Left ventricle myocardium inferior (tissue), 1 donor: Measurements from ENCODE around the gene RARRES2. TPM values are rescaled to one million over a fixed set of nuclear protein-coding genes. Genes with fewer than 3 reads are reported as not detected.
"Not testable (repeated sequence)": the region's sequence is repeated elsewhere in the genome, so short reads cannot be mapped to it uniquely, and the experiment has no call there.

Experiments used
- DNase-seq: peaks from one replicate; pipeline ENCODE4 v3.0.0-alpha.2; 2020
- H3K27ac ChIP-seq: fragments of 200-600 bp; replicated peaks from 2 replicates; pipeline ENCODE4 v1.8.0; 2021
- H3K27me3 ChIP-seq: fragments of 200-600 bp; 2 replicates; pipeline ENCODE4 v1.8.0; 2021; ENCODE audit warnings: low read depth
- H3K36me3 ChIP-seq: fragments of 200-600 bp; 2 replicates; pipeline ENCODE4 v1.8.0; 2021
- H3K4me1 ChIP-seq: fragments of 200-600 bp; 2 replicates; pipeline ENCODE4 v1.8.0; 2021
- H3K4me3 ChIP-seq: fragments of 200-600 bp; 2 replicates; pipeline ENCODE4 v1.8.0; 2021; ENCODE audit warnings: mild to moderate bottlenecking, moderate library complexity
- H3K9me3 ChIP-seq: fragments of 200-600 bp; replicated peaks from 2 replicates; pipeline ENCODE4 v1.8.0; 2021
- intact Hi-C: fragments of 100-400 bp; cut with micrococcal nuclease; formaldehyde crosslinking; loops from one replicate; pipeline ENCODE4 v1.11.0; 2022
- total RNA-seq: library from RNA; stranded (reverse); fragmentation: NEBNext Ultra II Directional; extraction: Animal tissue kit (Norgen Biotek cat#: 25700); gene quantifications from one replicate; pipeline ENCODE4 v1.2.1, GENCODE V29; 2021
- TF ChIP-seq, protein P1 (sequence below): fragments of 200-600 bp; IDR thresholded peaks from 2 replicates; pipeline ENCODE4 v1.8.0; 2021; ENCODE audit warnings: antibody characterized with exemption, mild to moderate bottlenecking, borderline replicate concordance
- donor health status: DM: no; HTN: yes; CAD: no; lungs with severe emphysema.

The RARRES2 gene
- total RNA-seq, 1 donor from 2014 or later, result 17.6 TPM

DNA sequence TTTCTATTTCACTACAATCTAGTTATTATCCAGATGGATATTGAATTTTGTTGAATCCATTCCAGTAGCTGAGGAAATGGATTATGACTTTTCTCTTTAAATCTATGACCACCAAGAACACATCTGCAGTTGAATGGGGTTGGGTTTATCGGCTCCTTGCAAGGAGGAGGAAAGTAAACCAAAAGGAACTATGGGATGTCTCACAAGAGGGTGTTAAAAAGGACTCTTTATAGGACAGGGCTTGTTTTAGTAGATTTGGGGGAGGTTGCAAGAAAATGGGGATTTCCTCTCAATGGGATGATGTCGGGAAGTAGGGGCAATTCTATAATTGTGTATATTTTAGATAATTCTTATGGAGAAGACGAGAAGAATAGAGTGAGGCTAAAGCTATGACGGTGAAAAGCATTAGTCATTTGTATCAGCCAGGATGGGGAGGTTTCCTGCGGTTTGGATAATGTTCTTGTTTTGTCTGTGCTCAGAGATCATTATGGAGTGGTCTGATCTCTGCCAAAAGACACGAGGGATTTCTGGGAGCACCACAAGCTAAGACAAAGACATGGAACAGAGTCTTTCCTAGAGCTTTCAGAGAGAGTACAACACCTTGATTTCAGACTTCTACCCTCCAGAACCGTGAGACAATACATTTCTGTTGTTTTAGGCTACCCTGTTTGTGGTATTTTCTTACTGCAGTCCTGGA is 23.5 kb downstream of the RARRES2 start:
- DNase-seq, result no peak
- Histone ChIP-seq H3K4me3 (no peak overlapping the region), H3K4me1 (peaks cover 8% of the 10 kb centered on the region), H3K9me3 (no peaks in the 10 kb centered on the region), H3K27me3 (peaks cover 6% of the 10 kb centered on the region), H3K27ac (no peak overlapping the region), H3K36me3 (no peaks in the 10 kb centered on the region)
- TF ChIP-seq, protein P1, sequence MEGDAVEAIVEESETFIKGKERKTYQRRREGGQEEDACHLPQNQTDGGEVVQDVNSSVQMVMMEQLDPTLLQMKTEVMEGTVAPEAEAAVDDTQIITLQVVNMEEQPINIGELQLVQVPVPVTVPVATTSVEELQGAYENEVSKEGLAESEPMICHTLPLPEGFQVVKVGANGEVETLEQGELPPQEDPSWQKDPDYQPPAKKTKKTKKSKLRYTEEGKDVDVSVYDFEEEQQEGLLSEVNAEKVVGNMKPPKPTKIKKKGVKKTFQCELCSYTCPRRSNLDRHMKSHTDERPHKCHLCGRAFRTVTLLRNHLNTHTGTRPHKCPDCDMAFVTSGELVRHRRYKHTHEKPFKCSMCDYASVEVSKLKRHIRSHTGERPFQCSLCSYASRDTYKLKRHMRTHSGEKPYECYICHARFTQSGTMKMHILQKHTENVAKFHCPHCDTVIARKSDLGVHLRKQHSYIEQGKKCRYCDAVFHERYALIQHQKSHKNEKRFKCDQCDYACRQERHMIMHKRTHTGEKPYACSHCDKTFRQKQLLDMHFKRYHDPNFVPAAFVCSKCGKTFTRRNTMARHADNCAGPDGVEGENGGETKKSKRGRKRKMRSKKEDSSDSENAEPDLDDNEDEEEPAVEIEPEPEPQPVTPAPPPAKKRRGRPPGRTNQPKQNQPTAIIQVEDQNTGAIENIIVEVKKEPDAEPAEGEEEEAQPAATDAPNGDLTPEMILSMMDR, result no peak
- intact Hi-C loops, result no loop called here

DNA sequence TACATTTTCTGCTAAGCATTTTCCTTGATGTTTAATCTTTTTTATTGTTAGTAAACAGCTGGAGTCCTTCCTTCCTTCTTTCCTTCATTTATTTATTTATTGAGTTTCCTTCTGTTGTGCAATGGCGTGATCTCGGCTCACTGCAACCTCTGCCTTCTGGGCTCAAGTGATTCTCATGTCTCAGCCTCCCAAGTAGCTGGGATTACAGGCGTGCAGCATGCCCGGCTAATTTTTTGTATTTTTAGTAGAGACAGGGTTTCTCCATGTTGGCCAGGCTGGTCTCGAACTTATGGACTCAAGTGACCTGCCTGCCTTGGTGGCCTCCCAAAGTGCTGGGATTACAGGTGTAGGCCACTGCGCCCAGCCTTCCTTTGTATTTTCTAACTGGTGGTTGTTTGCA is 24.4 kb downstream of the RARRES2 start:
- H3K4me3 ChIP-seq, intact Hi-C loops, H3K27me3 ChIP-seq, H3K9me3 ChIP-seq, H3K4me1 ChIP-seq, DNase-seq, H3K36me3 ChIP-seq, H3K27ac ChIP-seq: not testable (repeated sequence)

DNA sequence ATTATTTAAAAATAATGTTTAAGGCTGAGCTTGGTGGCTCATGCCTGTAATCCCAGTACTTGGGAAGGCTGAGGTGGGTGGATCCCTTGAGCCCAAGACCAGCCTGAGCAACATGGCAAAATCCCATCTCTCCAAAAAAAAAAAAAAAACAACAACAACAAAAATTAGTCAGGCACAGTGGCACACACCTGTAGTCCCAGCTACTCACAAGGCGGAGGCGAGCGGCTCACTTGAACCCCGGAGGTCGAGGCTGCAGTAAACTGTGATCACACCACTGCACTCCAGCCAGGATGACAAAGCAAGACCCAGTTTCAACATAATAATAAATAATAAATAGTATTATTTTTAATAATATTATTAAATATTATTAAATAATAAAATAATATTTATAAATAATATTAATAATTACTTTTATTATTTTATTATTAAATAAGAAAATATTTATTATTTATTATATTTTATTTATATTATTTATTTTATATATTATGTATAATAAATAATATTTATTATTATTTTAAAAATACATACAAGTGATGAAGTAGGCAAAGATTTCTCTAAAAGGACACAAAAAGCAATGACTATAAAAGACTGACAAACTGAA is 26.7 kb downstream of the RARRES2 start:
- no peaks in the 10 kb centered on the region for H3K27me3 ChIP-seq
- H3K9me3 ChIP-seq, result no peaks in the 10 kb centered on the region
- H3K27ac ChIP-seq, result no peak overlapping the region
- no peaks in the 10 kb centered on the region for H3K36me3 ChIP-seq
- no peaks in the 10 kb centered on the region for H3K4me1 ChIP-seq
- intact Hi-C loops, result no loop called here
- DNase-seq, result no peak
- H3K4me3 ChIP-seq, result no peak overlapping the region
- TF ChIP-seq, protein P1, result no peak

DNA sequence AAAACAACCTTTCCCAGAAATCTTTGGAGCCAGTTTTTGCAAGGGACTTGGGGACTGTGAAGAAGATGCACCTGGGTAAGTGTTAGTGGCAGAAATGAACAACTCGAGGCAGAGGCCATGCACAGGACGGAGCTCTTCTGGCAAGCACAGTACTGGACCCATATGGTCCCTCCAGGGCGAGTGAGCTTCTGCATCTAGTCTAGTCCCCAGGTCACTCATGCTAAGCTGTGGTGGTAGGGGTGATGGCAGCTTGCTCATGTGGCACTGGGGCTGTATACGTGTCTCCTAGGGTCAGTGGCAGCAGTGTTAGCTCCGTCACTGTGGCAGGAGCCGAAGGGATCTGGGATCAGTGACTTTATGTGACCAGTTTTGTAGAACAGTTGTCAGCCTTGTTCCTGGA is 27.6 kb downstream of the RARRES2 start:
- intact Hi-C loops, result no loop called here
- TF ChIP-seq, protein P1, result no peak

DNA sequence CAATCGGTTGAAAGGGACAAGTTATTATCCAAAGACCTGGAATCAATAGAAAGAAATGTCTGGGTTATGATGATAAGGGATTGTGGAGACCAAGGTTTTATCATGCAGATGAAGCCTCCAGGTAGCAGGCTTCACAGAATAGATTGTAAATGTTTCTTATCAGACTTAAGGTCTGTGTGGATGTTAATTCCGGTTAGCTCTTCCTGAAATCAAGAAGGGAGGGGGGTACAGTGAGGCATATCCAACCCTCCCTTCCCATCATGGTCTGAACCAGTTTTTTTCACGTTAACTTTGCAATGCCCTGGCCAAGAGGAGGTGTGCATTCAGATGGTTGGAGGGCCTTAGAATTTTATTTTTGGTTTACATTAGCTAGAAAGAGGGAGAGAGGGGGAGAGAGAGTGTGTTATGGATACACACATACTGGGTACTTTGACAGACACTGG is 28.0 kb downstream of the RARRES2 start:
- H3K9me3 ChIP-seq, result no peaks in the 10 kb centered on the region
- no peak overlapping the region for H3K4me3 ChIP-seq
- no peak for DNase-seq
- no peak overlapping the region for H3K27ac ChIP-seq
- no peaks in the 10 kb centered on the region for H3K27me3 ChIP-seq
- TF ChIP-seq, protein P1, result no peak
- intact Hi-C loops, result no loop called here
- H3K36me3 ChIP-seq, result no peaks in the 10 kb centered on the region
- H3K4me1 ChIP-seq, result no peaks in the 10 kb centered on the region

More for the DNA sequence above, 27.6 kb downstream of the RARRES2 start:
- DNase-seq, result no peak
- H3K27ac ChIP-seq, result no peak overlapping the region
- no peaks in the 10 kb centered on the region for H3K36me3 ChIP-seq
- H3K27me3 ChIP-seq, result no peaks in the 10 kb centered on the region
- no peaks in the 10 kb centered on the region for H3K9me3 ChIP-seq
- H3K4me1 ChIP-seq, result no peaks in the 10 kb centered on the region
- no peak overlapping the region for H3K4me3 ChIP-seq

DNA sequence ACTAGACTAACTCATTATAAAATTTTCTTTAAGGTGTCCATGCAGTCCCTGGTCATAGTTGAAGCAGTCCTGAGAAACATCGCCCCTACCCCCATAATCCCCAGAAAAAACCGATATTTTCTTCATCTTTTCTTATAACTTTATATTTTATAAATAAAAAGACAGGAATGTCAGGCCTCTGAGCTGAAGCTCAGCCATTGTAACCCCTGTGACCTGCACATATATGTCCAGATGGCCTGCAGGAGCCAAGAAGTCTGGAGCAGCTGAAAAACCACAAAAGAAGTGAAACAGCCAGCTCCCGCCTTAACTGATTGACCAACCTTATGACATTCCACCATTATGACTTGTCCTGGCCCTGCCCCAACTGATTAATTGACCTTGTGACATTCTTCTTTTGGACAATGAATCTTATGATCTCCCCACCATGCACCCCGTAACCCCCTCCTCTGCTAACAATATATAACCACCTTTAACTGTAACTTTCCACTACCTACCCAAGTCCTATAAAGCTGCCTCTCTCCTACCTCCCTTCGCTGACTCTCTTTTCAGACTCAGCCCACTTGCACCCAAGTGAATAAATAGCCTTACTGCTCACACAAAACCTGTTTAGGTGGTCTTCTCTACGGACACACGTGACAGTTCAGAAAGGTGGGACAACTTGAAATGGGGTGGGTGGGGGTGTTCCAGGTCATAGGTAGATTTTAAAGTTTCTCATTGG is 28.6 kb downstream of the RARRES2 start:
- H3K4me1 ChIP-seq, H3K36me3 ChIP-seq, DNase-seq, H3K27me3 ChIP-seq, H3K27ac ChIP-seq, intact Hi-C loops, H3K4me3 ChIP-seq, H3K9me3 ChIP-seq: not testable (repeated sequence)
